HG02610 (cell line): ENCODE data around the gene HBG1.
"Not testable (repeated sequence)": the region's sequence is repeated elsewhere in the genome, so short reads cannot be mapped to it uniquely, and the experiment has no call there.

Experiments
- ATAC-seq: cut with Tn5 transposase; IDR thresholded peaks from one replicate; pipeline ENCODE4 v1.9.1; 2021; ENCODE audit warnings: mild to moderate bottlenecking, moderate library complexity; ENCODE audit not compliant: unreplicated experiment

The HBG1 gene

GRCh38 chr11:5277807-5278382 lies 28.2 kb upstream of the HBG1 start:
- ATAC-seq = peak; percentile 63

- no peak for ATAC-seq
These were observed 27.0 kb upstream of the HBG1 start for GRCh38 chr11:5276697-5277096.

GRCh38 chr11:5275369-5276110 lies 25.9 kb upstream of the HBG1 start:
- ATAC-seq = no peak

DNA sequence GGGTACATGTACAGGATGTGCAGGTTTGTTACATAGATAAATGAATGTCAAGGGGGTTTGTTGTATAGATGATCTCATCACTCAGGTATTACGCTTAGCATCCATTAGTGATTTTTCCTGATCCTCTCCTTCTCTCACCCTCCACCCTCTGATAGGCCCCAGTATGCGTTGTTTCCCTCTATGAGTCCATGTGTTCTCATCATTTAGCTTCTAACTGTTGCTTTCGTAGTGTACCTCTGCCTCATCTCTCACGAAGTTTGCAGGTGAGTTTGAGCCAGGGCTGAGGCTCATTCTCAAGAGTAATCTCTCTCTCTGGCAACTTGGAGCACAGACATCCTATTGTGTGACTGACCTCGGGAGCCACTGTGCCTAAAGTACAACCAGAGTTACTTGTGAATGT lies 24.7 kb upstream of the HBG1 start:
- ATAC-seq = no peak

GRCh38 chr11:5272395-5273017 lies 22.8 kb upstream of the HBG1 start:
- ATAC-seq = no peak

- no peak for ATAC-seq
These were observed 20.1 kb upstream of the HBG1 start, which contains the start of gene HBE1 for GRCh38 chr11:5269715-5270147. Gene HBE1, minus strand, starts transcription at chr11:5269945. Its CDS starts 55 bp downstream, at chr11:5269890.

GRCh38 chr11:5267033-5267563 lies 17.4 kb upstream of the HBG1 start:
- ATAC-seq = no peak

DNA sequence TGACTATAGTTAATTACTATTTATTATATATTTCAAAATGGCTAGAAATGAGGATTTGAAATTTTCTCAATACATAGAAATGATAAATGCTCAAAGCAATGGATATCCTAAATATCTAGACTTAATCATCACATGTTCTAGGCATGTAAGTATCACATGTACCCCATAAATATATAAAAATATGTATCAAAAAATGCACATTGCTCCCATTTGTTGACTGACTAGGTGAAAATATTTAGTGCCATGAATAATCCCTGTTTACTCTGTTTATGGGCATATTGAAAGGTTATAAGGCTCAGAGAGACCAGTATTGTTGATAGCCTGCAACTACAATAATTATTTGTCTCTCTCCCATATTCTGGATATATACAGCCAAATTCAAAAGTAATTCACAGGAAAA lies 17.0 kb upstream of the HBG1 start:
- no peak for ATAC-seq

DNA sequence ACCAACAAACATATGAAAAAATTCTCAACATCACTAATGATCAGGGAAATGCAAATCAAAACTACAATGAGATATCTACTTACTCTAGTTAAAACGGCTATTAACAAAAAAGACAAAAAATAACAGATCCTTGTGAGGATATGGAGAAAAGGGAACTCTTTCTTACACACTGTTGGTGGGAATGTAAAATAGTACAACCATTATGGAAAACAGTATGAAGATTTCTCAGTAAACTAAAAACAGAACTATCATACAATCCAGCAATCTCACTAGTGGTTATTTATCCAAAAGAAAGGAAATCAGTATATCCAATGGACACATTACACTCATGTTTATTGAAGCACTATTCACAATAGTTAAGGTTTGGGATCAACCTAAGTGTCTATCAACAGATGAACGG lies 16.2 kb upstream of the HBG1 start:
- ATAC-seq = no peak

GRCh38 chr11:5258543-5259262 lies 9.0 kb upstream of the HBG1 start:
- ATAC-seq = no peak

- no peak for ATAC-seq
These were observed 7.6 kb upstream of the HBG1 start for GRCh38 chr11:5257296-5257695.

DNA sequence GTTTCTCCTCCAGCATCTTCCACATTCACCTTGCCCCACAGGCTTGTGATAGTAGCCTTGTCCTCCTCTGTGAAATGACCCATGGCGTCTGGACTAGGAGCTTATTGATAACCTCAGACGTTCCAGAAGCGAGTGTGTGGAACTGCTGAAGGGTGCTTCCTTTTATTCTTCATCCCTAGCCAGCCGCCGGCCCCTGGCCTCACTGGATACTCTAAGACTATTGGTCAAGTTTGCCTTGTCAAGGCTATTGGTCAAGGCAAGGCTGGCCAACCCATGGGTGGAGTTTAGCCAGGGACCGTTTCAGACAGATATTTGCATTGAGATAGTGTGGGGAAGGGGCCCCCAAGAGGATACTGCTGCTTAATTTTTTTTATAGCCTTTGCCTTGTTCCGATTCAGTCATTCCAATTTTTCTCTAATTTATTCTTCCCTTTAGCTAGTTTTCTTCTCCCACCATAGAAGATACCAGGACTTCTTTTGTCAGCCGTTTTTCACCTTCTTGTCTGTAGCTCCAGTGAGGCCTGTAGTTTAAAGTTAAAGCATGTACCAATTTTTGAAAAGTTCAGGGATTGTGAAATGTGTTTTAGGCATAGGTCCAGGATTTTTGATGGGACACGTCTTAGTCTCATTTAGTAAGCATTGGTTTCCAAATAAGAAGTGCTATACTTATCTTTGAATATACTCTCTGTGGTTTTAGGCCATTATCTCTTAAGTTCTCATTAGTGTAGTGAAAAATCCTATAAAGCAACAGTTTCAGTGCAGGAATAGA lies 5.2 kb upstream of the HBG1 start, which contains the start of gene HBG2:
Gene HBG2 (minus strand): TSS at position 136 of the 768 bp plus-strand sequence. CDS start 53 bp downstream, at position 83.
- not testable (repeated sequence) for ATAC-seq

DNA sequence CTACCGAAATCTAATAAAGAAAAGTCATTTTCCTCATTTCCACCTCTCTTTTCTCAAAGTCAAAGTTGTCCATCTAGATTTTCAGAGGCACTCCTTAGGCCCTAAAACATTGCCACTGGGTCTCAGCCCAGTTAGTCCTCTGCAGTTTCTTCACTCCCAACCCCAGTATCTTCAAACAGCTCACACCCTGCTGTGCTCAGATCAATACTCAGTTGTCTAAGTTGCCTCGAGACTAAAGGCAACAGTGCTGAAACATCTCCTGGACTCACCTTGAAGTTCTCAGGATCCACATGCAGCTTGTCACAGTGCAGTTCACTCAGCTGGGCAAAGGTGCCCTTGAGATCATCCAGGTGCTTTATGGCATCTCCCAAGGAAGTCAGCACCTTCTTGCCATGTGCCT lies 4.4 kb upstream of the HBG1 start:
- not testable (repeated sequence) for ATAC-seq

DNA sequence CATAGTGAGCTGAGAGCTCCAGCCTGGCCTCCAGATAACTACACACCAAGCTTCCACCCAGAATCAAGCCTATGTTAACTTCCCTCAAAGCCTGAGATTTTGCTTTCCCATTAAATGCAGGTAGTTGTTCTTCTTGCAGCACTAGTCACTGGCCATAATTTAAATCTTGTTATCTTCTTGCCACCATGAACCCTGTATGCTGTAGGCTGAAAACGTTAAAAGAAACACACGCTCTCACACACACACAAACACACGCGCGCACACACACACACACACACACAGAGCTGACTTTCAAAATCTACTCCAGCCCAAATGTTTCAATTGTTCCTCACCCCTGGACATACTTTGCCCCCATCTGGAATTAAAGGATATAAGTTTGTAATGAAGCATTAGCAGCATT lies 3.8 kb upstream of the HBG1 start:
- ATAC-seq = not testable (repeated sequence)

DNA sequence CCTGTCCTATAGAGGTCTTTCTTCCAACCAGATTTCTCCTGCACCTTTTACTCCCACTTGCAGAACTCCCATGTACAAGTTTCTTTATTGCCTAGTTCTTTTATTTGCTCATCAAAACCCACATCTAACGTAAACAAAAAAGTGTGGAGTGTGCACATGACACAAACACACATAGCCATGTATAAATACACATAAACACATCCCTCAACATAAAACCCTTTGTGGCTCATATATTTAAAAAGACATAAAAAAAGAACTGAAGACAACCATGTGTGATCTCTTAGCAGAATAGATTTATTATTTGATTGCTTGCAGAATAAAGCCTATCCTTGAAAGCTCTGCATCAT lies 3.2 kb upstream of the HBG1 start:
- no peak for ATAC-seq

DNA sequence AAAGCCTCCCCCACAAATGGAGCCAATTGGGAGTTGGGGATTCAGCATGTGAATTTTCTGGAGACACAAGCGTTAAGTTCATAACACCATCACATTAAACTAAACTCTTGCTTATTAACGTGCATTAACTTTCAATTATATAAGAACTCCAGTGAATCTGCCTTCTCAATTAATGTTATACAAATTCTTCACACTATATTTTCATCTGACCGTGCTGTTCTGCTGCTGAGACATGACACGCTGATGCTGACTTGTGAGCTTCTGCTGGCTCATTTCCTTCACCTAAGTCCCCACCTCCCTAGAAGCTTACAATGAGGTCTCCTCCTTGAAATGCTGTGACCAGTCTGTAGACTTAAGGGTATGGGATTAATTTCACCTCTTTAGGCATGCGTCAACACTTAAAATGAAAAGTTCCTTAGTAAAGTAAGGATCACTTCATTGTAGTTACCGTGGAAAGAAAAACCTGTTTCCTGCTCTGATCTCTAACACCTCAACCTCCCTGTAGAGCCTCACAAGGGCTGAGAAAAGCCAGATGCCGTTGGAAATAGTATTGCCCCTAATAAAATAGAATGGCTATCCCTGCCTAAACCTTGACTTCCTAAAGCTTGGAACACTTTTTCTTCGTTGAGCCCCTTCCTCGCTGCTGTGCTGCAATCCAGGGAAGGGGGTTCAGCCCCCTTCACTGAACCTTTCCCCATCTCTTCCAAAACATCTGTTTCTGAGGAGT lies 2.7 kb upstream of the HBG1 start:
- no peak for ATAC-seq

- no peak for ATAC-seq
These were observed 2.1 kb upstream of the HBG1 start for GRCh38 chr11:5251746-5252145.

DNA sequence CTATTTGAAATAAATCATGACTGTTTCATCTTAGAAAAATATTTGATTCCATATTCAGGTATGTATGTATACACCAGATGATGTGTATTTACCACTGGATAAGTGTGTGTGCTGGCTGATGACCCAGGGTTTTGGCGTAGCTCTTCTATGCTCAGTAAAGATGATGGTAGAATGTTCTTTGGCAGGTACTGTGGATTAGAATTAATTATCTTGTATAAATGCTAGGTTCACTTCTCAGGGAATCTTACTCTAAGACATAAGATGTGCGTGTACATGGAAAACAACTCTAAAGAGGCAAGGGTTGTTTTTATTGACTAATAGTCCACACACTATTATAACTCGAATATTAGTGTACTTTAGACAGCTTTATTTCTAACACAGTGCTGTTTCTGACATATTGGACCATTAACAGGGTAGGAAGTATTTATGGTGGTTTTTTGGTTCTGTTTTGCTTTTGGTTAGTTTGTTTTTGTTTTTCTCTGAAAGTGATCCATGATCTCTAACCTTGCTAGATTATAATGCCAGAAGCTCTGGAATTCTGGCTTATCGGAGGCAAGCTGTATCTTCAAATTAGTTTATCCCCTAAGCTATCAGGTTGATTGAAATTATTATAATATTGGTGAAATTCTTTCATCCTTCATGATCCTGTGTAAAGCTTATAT lies 1.0 kb upstream of the HBG1 start:
- no peak for ATAC-seq

- ATAC-seq = not testable (repeated sequence)
These were observed 1.2 kb downstream of the HBG1 start for GRCh38 chr11:5248498-5248897.
